WERI-Rb-1 (cell line): ENCODE measurements around the gene NAE1.

ENCODE experiments used
- DNase-seq: peaks from one replicate; pipeline ENCODE4 v3.0.0-alpha.2; 2020
- H3K27ac ChIP-seq: fragments of 250-450 bp; sonication (Bioruptor Pico); 2 replicates; pipeline ENCODE4 v1.5.1; 2020; ENCODE audit warnings: mild to moderate bottlenecking, moderate library complexity
- H3K27me3 ChIP-seq: fragments of 250-450 bp; sonication (Bioruptor Pico); 2 replicates; pipeline ENCODE4 v1.5.1; 2021; ENCODE audit warnings: mild to moderate bottlenecking, low read depth, moderate library complexity; ENCODE audit not compliant: insufficient read depth, severe bottlenecking
- H3K36me3 ChIP-seq: fragments of 250-450 bp; sonication (Bioruptor Pico); 2 replicates; pipeline ENCODE4 v1.5.1; 2020; ENCODE audit warnings: mild to moderate bottlenecking, moderate library complexity
- H3K4me3 ChIP-seq: 2 replicates; pipeline ENCODE4 v1.5.1; 2011; ENCODE audit warnings: low read depth, mild to moderate bottlenecking, control low read depth, low read length
- H3K9me3 ChIP-seq: fragments of 250-450 bp; sonication (Bioruptor Pico); 2 replicates; pipeline ENCODE4 v1.5.1; 2021; ENCODE audit warnings: mild to moderate bottlenecking, moderate library complexity; ENCODE audit not compliant: severe bottlenecking
- TF ChIP-seq, protein P1 (sequence below): IDR thresholded peaks from 2 replicates; pipeline ENCODE4 v1.5.1; 2011; ENCODE audit warnings: low read depth, mild to moderate bottlenecking, control low read depth, inconsistent platforms, low read length

NAE1 gene

DNA sequence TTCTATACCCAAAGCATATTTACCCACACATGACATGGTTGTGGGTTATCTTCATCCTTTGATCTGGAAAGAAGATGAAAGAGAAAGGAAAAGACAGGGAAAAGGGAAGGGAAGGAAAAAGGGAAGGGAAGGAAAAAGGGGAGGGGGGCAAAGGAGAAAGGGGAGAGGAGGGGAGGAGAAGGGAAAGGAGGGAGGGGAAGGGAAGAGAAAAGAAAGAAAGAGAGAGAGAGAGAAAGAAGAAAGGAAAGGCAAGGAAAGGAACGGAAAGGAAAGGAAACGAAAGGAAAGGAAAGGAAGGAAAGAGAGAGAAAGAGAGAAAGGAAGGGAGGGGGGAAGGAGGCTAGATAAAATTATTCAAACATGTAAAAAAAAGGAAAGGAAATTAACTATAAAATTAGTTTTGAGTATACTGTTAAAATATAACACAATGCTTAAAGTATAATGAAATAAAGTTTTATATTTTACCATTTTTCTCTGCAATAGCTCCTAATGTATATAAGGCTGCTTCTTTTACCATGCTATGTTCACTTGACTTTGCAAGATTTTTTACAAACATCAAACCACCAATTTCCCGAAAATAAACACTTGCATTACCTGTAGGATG is 40.5 kb downstream of the NAE1 start:
- no peak overlapping the region for H3K27ac ChIP-seq
- no peaks in the 10 kb centered on the region for H3K9me3 ChIP-seq
- TF ChIP-seq, protein P1, sequence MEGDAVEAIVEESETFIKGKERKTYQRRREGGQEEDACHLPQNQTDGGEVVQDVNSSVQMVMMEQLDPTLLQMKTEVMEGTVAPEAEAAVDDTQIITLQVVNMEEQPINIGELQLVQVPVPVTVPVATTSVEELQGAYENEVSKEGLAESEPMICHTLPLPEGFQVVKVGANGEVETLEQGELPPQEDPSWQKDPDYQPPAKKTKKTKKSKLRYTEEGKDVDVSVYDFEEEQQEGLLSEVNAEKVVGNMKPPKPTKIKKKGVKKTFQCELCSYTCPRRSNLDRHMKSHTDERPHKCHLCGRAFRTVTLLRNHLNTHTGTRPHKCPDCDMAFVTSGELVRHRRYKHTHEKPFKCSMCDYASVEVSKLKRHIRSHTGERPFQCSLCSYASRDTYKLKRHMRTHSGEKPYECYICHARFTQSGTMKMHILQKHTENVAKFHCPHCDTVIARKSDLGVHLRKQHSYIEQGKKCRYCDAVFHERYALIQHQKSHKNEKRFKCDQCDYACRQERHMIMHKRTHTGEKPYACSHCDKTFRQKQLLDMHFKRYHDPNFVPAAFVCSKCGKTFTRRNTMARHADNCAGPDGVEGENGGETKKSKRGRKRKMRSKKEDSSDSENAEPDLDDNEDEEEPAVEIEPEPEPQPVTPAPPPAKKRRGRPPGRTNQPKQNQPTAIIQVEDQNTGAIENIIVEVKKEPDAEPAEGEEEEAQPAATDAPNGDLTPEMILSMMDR, result no peak
- no peak for DNase-seq
- H3K27me3 ChIP-seq, result no peaks in the 10 kb centered on the region
- H3K36me3 ChIP-seq, result no peaks in the 10 kb centered on the region
- H3K4me3 ChIP-seq, result no peak overlapping the region

- Histone ChIP-seq H3K27ac (no peak overlapping the region), H3K9me3 (no peaks in the 10 kb centered on the region), H3K27me3 (no peaks in the 10 kb centered on the region), H3K36me3 (no peaks in the 10 kb centered on the region), H3K4me3 (no peak overlapping the region)
- no peak for DNase-seq
- TF ChIP-seq, protein P1, result no peak
Observed at GRCh38 chr16:66787427-66787826, 43.3 kb downstream of the NAE1 start.

- no peak for DNase-seq
Observed at GRCh38 chr16:66786551-66786950, 44.2 kb downstream of the NAE1 start.

GRCh38 chr16:66776457-66776856 is 54.3 kb downstream of the NAE1 start:
- Histone ChIP-seq H3K4me3 (no peak overlapping the region), H3K36me3 (no peaks in the 10 kb centered on the region), H3K27ac (no peak overlapping the region), H3K9me3 (no peaks in the 10 kb centered on the region), H3K27me3 (no peaks in the 10 kb centered on the region)
- TF ChIP-seq, protein P1, result no peak
- no peak for DNase-seq

More at GRCh38 chr16:66786551-66786950, 44.2 kb downstream of the NAE1 start:
- no peaks in the 10 kb centered on the region for H3K36me3 ChIP-seq
- no peaks in the 10 kb centered on the region for H3K27me3 ChIP-seq
- TF ChIP-seq, protein P1, result no peak
- H3K27ac ChIP-seq, result no peak overlapping the region
- no peak overlapping the region for H3K4me3 ChIP-seq
- H3K9me3 ChIP-seq, result no peaks in the 10 kb centered on the region

DNA sequence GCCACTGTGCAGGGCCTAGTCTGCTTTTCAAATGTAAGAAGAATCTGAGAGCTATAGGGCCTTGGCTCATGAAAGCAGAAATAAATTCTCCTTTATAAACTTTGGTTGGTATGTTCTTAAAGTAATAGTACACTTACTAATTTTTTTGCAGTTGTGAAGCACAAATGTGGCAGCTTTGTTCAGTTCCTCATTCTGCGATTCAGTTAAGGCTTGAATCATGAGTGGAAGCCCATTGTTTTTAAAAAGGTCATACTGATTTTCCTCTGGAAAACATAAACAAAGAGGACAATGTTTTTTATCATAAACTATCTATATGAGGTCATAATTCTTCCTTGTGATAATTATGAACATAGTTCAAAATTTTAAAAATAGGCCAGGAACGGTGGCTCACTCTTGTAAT is 55.8 kb downstream of the NAE1 start:
- H3K27me3 ChIP-seq, result no peaks in the 10 kb centered on the region
- TF ChIP-seq, protein P1, result no peak
- H3K36me3 ChIP-seq, result no peaks in the 10 kb centered on the region
- H3K27ac ChIP-seq, result no peak overlapping the region
- no peak overlapping the region for H3K4me3 ChIP-seq
- DNase-seq, result no peak
- no peaks in the 10 kb centered on the region for H3K9me3 ChIP-seq

DNA sequence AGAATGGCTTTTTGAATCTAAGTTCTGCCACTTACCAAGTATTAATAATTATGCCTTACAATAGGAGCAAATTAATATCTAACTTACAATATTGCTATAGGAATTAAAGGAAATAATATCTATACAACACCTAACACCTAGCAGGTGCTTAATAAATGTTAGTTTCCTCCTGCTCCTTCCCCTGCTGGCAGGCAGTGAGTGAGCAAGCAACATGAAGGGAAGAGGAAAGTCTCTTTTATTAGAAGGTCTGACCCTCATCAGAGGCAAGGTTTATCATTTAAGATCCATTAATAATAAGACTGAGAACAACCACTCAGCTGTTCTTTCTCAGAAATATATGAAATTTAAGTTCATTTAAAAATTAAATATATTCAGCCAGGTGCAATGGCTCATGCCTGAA is 72.7 kb downstream of the NAE1 start:
- Histone ChIP-seq H3K36me3 (no peaks in the 10 kb centered on the region), H3K9me3 (no peaks in the 10 kb centered on the region), H3K27me3 (no peaks in the 10 kb centered on the region), H3K27ac (no peak overlapping the region), H3K4me3 (no peak overlapping the region)
- DNase-seq, result no peak
- TF ChIP-seq, protein P1, result no peak
